Measurements from ENCODE around the gene PLD1.
"Not testable (repeated sequence)": the region's sequence is repeated elsewhere in the genome, so short reads cannot be mapped to it uniquely, and the experiment has no call there.

PLD1 gene

DNA sequence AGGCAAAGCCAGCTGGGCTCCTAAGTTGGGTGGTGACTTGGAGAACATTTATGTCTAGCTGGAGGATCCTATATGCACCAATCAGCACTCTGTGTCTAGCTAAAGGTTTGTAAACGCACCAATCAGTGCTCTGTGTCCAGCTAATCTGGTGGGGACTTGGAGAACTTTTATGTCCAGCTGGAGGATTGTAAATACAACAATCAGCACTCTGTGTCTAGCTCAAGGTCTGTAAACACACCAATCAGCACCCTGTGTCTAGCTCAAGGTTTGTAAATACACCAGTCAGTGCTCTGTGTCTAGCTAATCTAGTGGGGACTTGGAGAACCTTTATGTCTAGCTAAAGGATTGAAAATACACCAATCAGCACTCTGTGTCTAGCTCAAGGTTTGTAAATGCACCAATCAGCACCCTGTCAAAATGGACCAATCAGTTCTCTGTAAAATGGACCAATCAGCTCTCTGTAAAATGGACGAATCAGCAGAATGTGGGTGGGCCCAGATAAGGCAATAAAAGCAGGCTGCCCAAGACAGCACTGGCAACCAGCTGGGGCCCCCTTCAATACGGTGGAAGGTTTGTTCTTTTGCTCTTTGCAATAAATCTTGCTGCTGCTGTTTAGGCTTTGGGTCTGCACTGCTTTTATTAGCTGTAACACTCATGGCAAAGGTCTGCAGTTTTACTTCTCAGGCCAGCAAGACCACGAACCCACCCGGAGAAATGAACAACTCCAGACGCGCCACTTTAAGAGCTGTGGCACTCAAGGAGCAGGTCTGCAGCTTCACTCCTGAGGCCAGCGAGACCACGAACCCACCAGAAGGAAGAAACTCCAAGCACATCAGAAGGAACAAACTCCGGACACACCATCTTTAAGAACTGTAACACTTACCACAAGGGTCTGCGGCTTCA, 63.7 kb downstream of the PLD1 start:
- not testable (repeated sequence) for DNase-seq (ENCODE audit: low read depth in 1 of 2, low spot score in 1 of 2)

DNA sequence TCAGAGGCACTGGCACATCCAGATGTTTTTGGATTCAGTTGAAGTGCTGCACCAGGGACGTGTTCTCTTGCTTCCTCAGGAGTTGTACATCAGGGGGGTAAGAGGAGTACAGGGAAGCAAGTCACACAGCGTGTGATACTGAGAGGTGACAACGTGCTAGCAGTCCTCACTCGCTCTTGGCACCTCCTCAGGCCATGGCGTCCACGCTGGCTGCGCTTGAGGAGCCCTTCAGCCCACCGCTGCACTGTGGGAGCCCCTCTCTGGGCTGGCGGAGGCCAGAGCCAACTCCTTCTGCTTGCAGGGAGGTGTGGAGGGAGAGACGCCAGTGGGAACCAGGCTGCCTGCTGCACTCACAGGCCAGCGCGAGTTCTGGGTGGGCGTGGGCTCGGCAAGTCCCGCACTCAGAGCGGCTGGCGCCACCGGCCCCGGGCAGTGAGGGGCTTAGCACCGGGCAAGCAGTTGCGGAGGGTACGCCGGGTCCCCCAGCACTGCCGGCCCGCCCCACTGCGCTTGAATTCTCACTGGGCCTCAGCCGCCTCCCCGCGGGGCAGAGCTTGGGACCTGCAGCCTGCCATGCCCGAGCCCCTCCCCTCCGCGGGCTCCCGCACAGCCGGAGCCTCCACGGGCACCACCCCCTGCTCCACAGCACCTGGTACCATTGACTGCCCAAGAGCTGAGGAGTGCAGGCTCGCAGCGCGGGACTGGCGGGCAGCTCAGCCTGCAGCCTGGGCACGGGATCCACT, 64.5 kb downstream of the PLD1 start:
- DNase-seq (ENCODE audit: low read depth in 1 of 2, low spot score in 1 of 2): no peak

DNA sequence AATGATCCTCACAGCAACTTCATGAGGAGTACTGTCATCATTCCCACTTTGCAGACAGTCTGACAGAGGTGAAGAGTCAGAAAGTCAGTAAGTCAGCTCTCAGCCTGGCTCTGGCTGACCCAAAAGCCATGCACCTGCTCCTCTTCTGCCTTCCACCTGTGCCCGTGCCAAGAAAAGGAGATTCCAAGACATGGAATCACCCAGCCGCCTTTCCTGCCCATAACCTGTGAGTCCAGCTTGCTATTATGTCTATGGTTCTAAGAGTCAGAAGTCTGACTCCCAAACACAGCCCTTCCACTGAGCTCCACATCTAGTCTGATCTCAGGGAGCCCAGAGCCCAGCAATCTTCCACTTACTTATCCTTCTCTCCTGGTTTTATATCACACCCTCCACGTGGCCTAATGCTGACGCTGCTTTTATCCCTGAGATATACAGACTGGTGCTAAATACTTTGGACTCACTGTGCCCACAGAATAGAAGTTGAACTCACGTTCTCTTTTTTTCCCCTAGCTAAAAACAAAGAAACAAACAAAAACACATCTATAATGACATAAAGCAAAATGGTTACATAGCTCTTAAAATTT, 66.0 kb downstream of the PLD1 start:
- no peak for DNase-seq (ENCODE audit: low read depth in 1 of 2, low spot score in 1 of 2)

DNA sequence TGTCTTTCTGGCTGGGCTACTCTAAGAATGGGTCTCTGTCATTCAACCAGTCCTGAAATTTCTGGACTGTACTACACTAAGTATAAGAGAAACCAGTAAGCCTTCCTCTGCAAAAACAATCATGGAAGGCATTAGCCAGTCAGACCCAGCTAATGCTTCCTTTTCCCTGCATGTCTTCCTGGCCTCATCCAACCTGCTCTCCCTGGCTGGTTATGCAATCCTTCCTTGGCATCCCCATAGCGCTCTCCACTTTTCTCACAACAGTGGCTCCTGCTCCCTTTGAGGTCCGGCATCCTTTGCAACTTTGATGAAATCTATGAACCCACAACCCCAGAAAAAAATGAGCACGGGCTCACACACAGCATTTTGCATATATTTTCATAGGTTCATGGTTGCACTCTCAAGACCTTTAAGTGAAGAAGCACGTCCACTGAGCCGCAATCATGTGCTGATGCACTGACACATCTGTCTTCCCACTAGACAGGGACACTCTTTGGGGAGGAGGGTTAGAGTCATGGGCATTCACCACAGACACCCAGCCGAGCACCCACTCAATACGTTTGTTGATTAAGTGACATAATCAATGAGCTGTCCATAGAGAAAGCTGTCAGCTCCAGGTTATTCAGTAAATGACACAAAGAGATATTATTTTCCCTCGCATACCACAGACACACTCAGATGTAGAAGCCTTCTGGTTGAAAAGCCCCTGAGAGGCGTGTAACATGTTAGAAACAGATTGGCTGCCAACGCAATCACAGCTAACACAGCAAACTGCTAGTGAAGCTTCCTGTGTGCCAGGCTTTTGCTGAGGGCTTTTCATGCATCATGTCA, 66.7 kb downstream of the PLD1 start:
- DNase-seq (ENCODE audit: low read depth in 1 of 2, low spot score in 1 of 2): no peak

DNA sequence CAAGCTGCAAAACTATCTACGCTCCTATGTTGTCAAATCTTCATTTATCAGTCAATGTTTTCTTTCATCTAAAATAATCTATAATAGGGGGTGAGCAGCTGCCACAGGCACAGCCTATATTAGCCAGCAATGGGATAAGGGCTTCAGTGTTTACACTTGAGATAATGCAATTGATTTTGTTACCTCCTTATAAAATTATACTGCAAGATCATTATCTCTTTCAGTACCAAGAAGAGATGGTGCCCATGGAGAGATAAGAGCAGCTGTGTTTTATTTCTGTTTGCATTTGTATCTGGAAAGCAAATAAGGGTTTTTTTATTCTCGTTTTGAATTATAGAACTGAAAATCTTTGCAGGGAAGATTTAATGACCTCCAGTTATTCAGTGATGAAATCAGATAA, 68.9 kb downstream of the PLD1 start:
- no peak for DNase-seq (ENCODE audit: low read depth in 1 of 2, low spot score in 1 of 2)

DNA sequence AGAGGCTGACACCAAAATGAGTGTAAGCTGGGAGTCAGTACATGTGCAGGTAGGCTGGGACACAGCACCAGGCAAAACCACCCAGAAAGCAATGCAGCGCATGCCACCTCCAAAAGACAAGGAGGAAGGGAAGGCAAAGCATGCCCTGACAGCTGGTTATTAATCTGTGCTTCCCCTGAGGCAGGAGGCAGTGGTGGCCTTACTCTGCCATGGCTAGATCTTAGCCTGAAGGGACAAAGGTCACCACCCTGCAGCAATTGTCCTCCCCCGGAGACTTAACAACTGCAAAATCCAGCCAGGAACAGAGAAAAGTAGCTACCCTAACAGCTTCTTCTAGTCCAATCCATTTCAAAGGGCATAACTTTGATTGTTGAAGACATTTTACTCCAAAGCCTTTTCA, 73.7 kb downstream of the PLD1 start:
- no peak for DNase-seq (ENCODE audit: low read depth in 1 of 2, low spot score in 1 of 2)

- no peak for DNase-seq (ENCODE audit: low read depth in 1 of 2, low spot score in 1 of 2)
These were observed 76.7 kb downstream of the PLD1 start for GRCh38 chr3:171733561-171733960.

- no peak for DNase-seq (ENCODE audit: low read depth in 1 of 2, low spot score in 1 of 2)
These were observed 77.5 kb downstream of the PLD1 start for GRCh38 chr3:171732756-171733155.

- no peak for DNase-seq (ENCODE audit: low read depth in 1 of 2, low spot score in 1 of 2)
These were observed 78.6 kb downstream of the PLD1 start for GRCh38 chr3:171731691-171732090.

DNA sequence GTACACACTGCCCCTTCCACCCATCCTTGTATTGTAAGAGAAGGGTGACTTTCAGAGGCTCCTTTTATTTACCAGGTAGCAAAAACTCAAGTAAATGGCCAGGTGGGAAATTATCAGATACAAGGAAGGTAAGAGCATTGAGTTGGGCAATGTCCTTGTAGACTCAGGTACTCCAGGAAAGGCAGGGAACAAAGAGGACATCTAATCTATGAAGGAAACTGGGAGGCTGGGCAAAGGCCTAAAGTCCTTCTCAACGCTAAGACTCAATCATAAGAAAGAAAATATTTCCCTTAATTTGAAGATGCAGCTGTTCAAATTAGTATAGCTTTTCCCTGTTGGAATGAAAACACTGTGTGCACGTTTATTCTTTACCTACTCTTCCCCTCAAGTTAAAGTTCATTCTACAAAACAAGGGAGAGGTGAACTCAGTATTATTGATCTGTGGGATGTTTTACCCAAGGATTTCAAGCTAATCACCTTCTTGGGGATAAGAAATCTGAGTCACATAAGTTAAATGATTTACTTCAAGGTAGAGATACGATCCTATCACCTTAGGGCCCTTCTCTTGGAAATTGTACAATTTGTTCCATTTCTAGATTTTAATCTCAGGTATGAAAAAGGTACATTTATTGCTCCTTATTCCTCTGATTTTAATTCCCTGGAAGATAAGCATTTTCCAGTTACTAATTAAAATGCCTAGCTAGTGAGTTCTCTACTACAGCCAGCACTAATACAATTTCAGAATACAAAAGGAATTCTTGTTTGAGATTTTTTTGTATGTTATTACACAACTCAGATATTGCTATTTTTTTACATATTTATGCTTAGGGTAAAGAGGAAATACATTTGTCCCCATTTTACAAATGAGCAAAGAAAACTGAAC, 80.6 kb downstream of the PLD1 start:
- no peak for DNase-seq (ENCODE audit: low read depth in 1 of 2, low spot score in 1 of 2)

DNA sequence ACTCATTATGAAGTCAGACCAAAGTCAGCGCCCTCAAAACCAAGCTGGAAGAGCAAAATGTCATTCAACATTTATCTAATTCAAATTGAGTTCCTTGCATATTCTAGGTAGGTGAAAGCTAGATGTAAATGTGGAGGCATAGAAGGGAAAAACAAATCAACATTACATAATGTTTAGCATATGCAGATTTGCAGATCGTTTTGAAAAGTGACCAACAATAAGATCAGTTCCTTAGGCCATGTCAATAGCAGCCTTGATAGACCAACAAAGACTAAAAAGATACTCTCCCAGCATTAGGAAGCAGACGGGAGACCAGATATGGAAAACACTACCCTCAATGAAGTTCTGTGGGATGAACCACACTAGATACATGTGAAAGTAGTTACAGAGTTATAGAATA, 83.0 kb downstream of the PLD1 start:
- DNase-seq (ENCODE audit: low read depth in 1 of 2, low spot score in 1 of 2): no peak

GRCh38 chr3:171718493-171719185, 91.6 kb downstream of the PLD1 start:
- DNase-seq (ENCODE audit: low read depth in 1 of 2, low spot score in 1 of 2): no peak

DNA sequence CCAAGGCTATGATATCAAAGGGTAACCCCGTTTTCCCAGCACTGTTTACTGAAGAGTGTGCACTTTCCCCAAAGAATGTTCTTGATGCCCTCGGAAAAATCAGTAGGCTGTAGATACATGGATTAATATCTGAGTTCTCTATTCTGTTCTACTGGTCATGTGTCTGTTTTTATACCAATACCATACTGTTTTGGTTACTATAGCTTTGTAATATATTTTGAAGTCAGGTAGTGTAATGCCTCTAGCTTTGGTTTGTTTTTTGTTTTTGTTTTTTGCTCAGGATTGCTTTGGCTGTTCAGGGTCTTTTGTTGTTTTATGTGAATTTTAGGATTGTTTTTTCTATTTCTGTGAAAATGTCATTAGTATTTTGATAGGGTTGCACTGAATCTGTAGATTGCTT, 95.1 kb downstream of the PLD1 start:
- DNase-seq (ENCODE audit: low read depth in 1 of 2, low spot score in 1 of 2): no peak

DNA sequence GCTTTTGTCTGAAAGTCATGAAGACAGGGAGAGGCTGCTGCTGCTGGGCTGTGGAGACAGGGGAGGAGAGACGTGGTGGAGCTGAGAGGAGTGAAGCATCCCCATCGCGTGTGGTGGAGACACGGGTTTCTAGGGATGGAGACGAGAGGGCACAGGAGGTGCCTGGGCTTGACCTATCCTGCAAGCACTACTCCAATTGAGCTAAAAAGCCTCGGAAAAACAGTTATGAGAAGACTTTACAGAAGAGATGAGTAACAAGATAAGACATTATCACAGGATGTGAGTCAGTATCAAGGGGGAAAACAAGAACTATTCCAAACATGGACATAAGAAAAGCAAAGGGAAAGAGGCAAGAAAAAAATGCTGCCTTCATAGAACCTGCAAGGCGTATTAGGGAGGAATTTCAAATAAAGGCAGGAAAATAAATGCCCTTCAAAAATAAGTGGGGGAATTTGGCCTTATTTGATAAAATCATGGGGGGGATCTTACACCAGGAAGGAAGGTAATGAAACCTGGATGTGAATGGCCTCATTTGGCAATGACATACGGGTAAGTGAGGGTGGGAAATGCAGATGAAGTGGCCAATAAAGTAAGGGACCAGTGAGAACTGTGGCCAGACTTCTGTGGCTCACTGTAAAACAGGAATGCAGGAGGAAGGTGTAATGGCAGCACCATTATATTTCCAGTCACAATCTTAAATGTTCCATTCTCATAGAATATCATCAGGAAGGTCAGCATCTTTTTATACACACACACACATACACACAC, 97.9 kb downstream of the PLD1 start:
- DNase-seq (ENCODE audit: low read depth in 1 of 2, low spot score in 1 of 2): no peak

DNA sequence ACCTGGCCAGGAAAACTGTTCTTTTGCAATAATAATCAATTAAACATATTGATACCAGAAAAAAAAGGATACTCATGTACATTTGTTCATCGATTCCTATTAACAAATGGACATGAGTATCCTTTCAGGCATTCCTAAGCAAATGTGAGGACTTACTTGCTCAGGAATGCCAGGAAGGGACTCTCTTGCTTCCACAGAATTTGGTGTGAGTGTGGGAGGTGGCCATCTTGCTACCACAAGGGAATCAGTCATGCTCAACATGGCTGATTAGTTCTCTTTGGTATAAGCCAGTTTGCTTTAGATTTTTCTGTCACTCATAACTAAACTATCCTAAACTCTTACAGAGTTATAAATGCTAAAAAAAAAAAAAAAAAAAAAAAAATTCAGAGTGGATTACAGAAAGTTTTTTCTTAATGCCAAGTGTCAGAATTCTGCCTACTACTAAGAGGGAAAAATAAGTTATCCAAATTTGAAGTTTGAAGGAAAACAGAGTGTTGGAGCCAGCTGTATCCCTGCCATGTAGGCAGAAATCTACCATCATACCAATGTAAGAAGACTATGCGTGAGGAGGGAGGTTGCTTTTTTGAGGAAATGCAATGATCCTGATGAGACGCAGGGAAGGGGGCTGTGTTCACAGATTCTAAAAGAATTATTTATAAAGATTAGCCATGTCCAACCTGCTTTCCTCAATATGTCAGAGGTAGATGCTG, 98.7 kb downstream of the PLD1 start:
- no peak for DNase-seq (ENCODE audit: low read depth in 1 of 2, low spot score in 1 of 2)

- DNase-seq (ENCODE audit: low read depth in 1 of 2, low spot score in 1 of 2): no peak
These were observed 99.9 kb downstream of the PLD1 start for GRCh38 chr3:171710359-171710758.

DNA sequence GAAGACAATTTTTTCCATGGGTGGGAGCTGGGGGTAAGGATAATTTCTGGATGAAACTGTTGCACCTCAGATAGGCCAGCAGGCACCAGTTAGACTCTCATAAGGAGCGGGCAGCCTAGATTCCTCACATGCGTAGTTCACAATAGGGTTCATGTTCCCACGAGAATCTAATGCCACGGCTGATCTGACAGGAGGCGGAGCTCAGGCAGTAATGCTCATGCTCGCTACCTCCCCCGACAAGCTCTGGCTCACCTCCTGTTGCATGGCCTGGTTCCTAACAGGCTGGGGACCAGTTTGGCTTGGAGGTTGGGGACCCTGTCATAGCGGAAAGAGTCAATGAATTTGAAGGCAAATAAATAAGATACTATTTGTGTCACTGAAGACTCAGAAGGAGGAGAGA, 105.5 kb downstream of the PLD1 start:
- DNase-seq (ENCODE audit: low read depth in 1 of 2, low spot score in 1 of 2): no peak

- DNase-seq (ENCODE audit: low read depth in 1 of 2, low spot score in 1 of 2): no peak
These were observed 106.3 kb downstream of the PLD1 start for GRCh38 chr3:171704002-171704401.

Data from stimulated activated CD4-positive, alpha-beta T cell treated with anti-CD3 and anti-CD28 coated beads, Interleukin-15, amount 100 ng/mL, for 1 hour (primary cell).